Spleen (tissue), 11 donors: ENCODE measurements around the gene BCL6B. TPM values are rescaled to one million over a fixed set of nuclear protein-coding genes. Genes with fewer than 3 reads are reported as not detected.

Source experiments
- DNase-seq: peaks from one replicate; pipeline ENCODE4 v3.0.0-alpha.2; 2020
- H3K27ac ChIP-seq, 8 donors: fragments of 200-600 bp; sonication (generic) in 7 of 8; 1 replicate in 4 of 8; 2 replicates in 4 of 8; pipeline versions ENCODE4 v1.5.0 to v1.8.0; 2016 to 2021; ENCODE audit warnings: inconsistent platforms in 4 of 8, mild to moderate bottlenecking in 4 of 8, moderate library complexity in 1 of 8
- H3K27me3 ChIP-seq, 7 donors: fragments of 200-600 bp; sonication (generic) in 6 of 7; replicated peaks in 1 of 7; 1 replicate in 4 of 7; 2 replicates in 3 of 7; pipeline versions ENCODE4 v1.5.0 to v1.8.0; 2016 to 2021; ENCODE audit warnings: inconsistent platforms in 3 of 7, mild to moderate bottlenecking in 1 of 7
- H3K36me3 ChIP-seq, 6 donors: fragments of 200-600 bp; sonication (generic) in 5 of 6; 1 replicate in 4 of 6; 2 replicates in 2 of 6; pipeline versions ENCODE4 v1.5.0 to v1.8.0; 2016 to 2021; ENCODE audit warnings: inconsistent platforms in 2 of 6
- H3K4me1 ChIP-seq, 6 donors: fragments of 200-600 bp; sonication (generic) in 5 of 6; 1 replicate in 3 of 6; 2 replicates in 3 of 6; pipeline versions ENCODE4 v1.5.0 to v1.8.0; 2016 to 2021; ENCODE audit warnings: inconsistent platforms in 3 of 6
- H3K4me3 ChIP-seq, 8 donors: fragments of 200-600 bp; sonication (generic) in 7 of 8; 1 replicate in 4 of 8; 2 replicates in 4 of 8; pipeline versions ENCODE4 v1.5.0 to v1.8.0; 2016 to 2021; ENCODE audit warnings: inconsistent platforms in 4 of 8, mild to moderate bottlenecking in 4 of 8, moderate library complexity in 2 of 8
- H3K9me3 ChIP-seq, 8 donors: fragments of 200-600 bp; sonication (generic) in 7 of 8; 1 replicate in 4 of 8; 2 replicates in 4 of 8; pipeline versions ENCODE4 v1.5.0 to v1.8.0; 2016 to 2021; ENCODE audit warnings: inconsistent platforms in 4 of 8
- POLR2A ChIP-seq, 3 donors: fragments of 450-650 bp; IDR thresholded peaks; one replicate each; pipeline ENCODE4 v1.5.1; 2017; ENCODE audit warnings: antibody characterized with exemption in 3 of 3, mild to moderate bottlenecking in 1 of 3
- POLR2AphosphoS5 ChIP-seq, 3 donors: sonication (generic); formaldehyde crosslinking; IDR thresholded peaks; one replicate each; pipeline ENCODE4 v1.5.1; 2017; ENCODE audit warnings: antibody characterized with exemption in 3 of 3
- WGBS, 5 donors: extraction: QIAGEN DNeasy Blood & Tissue Kit in 3 of 5; methylation state at CpG; one replicate each; pipeline versions ENCODE4 v1.1.5 to v1.1.7; 2013 to 2018; 5-methylcytosine and 5-hydroxymethylcytosine counted together
- intact Hi-C: fragments of 100-400 bp; cut with DNase I; formaldehyde crosslinking; loops from one replicate; pipeline ENCODE4 v1.15.0; 2023; ENCODE audit warnings: low total_unique reads
- polyA plus RNA-seq, 3 donors: library from polyadenylated mRNA; stranded (reverse); fragments of 200-250 nt; gene quantifications; one replicate each; pipeline ENCODE4 v1.2.1, GENCODE V29; 2013
- total RNA-seq, 7 donors: library from RNA; depleted of rRNA in 3 of 7; stranded (reverse); fragments of >200 nt in 3 of 7; fragmentation: NEBNext Ultra II Directional in 4 of 7; extraction: Animal tissue kit (Norgen Biotek cat#: 25700) in 4 of 7; gene quantifications; one replicate each; pipeline versions ENCODE4 v1.1.0 to v1.2.1, GENCODE V29; 2016 to 2021
- TF ChIP-seq, protein P1 (sequence below), 11 experiments: fragments of 200-600 bp in 7 of 11; fragments of 450-650 bp in 4 of 11; sonication (generic) in 4 of 11; IDR thresholded peaks in 8 of 11; conservative IDR thresholded peaks in 3 of 11; 1 replicate in 7 of 11; 2 replicates in 4 of 11; pipeline versions ENCODE4 v1.4.0 to v1.8.0; 2016 to 2021; ENCODE audit warnings: antibody characterized with exemption in 11 of 11, inconsistent platforms in 4 of 11, mild to moderate bottlenecking in 1 of 11
- donor health status: healthy with polysubstance abuse.
- donor health status: DM: no; HTN: no; CAD: no; lungs with moderate emphysema.
- donor health status: DM: no; HTN: no; CAD: no.
- donor health status: Bipolar disorder and iron deficiency.
- donor health status: healthy.
- donor health status: DM: no; HTN: no; CAD: no.
- donor health status: DM: yes; HTN: yes; CAD: no.

Gene BCL6B
- total and polyA plus RNA-seq, 10 donors: 4.2 to 92.5 (median 19.7) TPM

DNA sequence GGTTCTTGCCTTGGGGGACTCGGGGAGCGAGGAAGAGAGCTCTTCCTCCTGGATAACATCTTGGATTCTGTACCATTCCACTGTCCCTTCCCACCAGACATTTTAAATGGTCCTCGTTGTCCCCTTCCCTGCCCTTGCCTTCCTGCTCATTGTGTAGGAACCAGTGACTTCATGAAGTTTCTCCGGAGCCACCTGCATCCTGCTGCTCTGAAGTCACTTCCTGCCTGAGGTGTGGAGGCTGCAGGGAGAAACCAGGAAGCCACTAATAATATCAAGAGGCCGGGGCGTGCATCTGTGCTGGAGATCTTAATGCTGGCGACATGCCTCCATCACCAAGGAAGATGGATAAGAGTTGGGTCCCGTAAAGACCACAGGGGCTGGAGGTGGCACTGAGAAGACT is 6.8 kb downstream of the BCL6B start:
- no peaks in the 10 kb centered on the region for H3K27me3 ChIP-seq
- H3K4me1 ChIP-seq: peaks cover 16 to 90% (median 46%) of the 10 kb centered on the region in 6 donors
- DNase-seq: peak; percentile 86
- peak in 2 of 3 donors; percentile 68 to 87 for TF ChIP-seq POLR2AphosphoS5 (IDR thresholded peaks at IDR 0.05)
- TF ChIP-seq, protein P1, sequence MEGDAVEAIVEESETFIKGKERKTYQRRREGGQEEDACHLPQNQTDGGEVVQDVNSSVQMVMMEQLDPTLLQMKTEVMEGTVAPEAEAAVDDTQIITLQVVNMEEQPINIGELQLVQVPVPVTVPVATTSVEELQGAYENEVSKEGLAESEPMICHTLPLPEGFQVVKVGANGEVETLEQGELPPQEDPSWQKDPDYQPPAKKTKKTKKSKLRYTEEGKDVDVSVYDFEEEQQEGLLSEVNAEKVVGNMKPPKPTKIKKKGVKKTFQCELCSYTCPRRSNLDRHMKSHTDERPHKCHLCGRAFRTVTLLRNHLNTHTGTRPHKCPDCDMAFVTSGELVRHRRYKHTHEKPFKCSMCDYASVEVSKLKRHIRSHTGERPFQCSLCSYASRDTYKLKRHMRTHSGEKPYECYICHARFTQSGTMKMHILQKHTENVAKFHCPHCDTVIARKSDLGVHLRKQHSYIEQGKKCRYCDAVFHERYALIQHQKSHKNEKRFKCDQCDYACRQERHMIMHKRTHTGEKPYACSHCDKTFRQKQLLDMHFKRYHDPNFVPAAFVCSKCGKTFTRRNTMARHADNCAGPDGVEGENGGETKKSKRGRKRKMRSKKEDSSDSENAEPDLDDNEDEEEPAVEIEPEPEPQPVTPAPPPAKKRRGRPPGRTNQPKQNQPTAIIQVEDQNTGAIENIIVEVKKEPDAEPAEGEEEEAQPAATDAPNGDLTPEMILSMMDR (IDR thresholded peaks at IDR 0.05 in 8 of 11, conservative IDR thresholded peaks at IDR 0.05 in 3 of 11): no peak
- 19 to 33% (median 24%) methylated on average over 8 of the region's 8 CpGs for WGBS, 5 donors
- peaks cover 0 to 22% (median 0%) of the 10 kb centered on the region in 6 donors for H3K36me3 ChIP-seq
- peak overlapping the region in 2 of 8 donors; percentile 5 to 49 for H3K4me3 ChIP-seq
- H3K9me3 ChIP-seq: no peaks in the 10 kb centered on the region
- H3K27ac ChIP-seq: peak overlapping the region; percentile 42 to 78 (median 64)
- intact Hi-C loops: no loop called here

- TF ChIP-seq POLR2A (IDR thresholded peaks at IDR 0.05) (no peak), POLR2AphosphoS5 (IDR thresholded peaks at IDR 0.05) (no peak)
- TF ChIP-seq, protein P1 (IDR thresholded peaks at IDR 0.05 in 8 of 11, conservative IDR thresholded peaks at IDR 0.05 in 3 of 11): peak in 1 of 11 experiments; percentile 17
- Histone ChIP-seq H3K36me3 (peaks cover 0 to 4% (median 0%) of the 10 kb centered on the region in 6 donors), H3K4me1 (peaks cover 12 to 82% (median 42%) of the 10 kb centered on the region in 6 donors), H3K4me3 (peak overlapping the region; percentile 26 to 89 (median 66)), H3K27me3 (no peaks in the 10 kb centered on the region), H3K9me3 (no peaks in the 10 kb centered on the region), H3K27ac (peak overlapping the region; percentile 86 to 96 (median 94))
- WGBS, 5 donors: 3 to 6% (median 4%) methylated on average over 7 of the region's 7 CpGs
- no peak for DNase-seq
- intact Hi-C loops: no loop called here
Observed at GRCh38 chr17:7034955-7035590, 12.2 kb downstream of the BCL6B start.

DNA sequence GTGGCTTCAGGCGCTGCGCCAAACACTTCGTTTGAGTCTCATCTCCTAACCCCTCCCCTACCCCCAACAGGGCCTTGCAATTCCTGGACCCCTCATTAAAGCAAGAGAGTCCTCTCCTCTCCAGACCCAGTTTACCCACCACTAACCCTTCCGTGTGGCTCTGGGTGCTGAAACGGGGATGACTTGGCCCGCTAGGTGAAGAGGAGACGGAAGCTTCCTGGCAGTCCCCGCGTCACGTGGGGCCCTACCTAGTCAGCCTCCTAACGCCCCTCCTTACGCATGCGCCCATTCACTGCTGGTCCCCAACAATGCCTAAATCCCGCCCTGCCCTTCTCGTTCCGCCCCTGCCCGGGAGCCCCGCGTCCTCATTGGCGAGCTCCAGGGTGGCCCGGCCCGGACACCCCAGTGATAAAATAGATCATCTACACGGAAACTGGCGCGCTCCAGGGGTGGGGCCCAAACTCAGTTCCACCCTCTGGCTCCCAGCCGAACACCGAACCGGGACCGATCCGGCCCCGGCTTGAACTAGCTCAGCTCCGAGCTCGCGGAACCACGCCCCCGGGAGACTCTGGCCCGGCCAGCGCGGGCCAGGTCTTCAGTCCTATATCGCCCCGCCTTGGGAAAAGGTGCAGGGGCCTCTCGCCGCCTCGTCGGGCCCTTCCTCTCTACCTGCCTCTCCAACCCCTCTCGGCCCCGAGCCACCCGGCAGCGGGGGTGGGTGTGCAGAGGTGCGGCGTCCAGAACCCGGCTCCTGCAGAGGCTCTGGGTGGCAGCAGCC is 12.9 kb downstream of the BCL6B start, which contains the start of gene SLC16A13:
Gene SLC16A13, plus strand, starts transcription at position 425 of the 778 bp plus-strand sequence. CDS start 368 bp downstream, outside the sequence.
- 0 to 1% (median 0%) methylated on average over 22 to 52 of the region's 52 CpGs for WGBS, 5 donors
- intact Hi-C loops: no loop called here
- Histone ChIP-seq H3K27me3 (no peaks in the 10 kb centered on the region), H3K4me1 (peaks cover 9 to 75% (median 39%) of the 10 kb centered on the region in 6 donors), H3K4me3 (peak within 1 kb of the TSS; percentile 26 to 89 (median 66)), H3K9me3 (no peaks in the 10 kb centered on the region), H3K36me3 (peaks cover 0 to 4% (median 0%) of the 10 kb centered on the region in 6 donors), H3K27ac (peak within 1 kb of the TSS; percentile 86 to 96 (median 94))
- TF ChIP-seq POLR2A (IDR thresholded peaks at IDR 0.05) (peak; percentile 20 to 78 (median 63)), POLR2AphosphoS5 (IDR thresholded peaks at IDR 0.05) (peak; percentile 94 to 97 (median 96))
- TF ChIP-seq, protein P1 (IDR thresholded peaks at IDR 0.05 in 8 of 11, conservative IDR thresholded peaks at IDR 0.05 in 3 of 11): peak in 2 of 11 experiments; percentile 27 to 32
- peak; percentile 99 for DNase-seq
